ENCODE results near the gene EFEMP2.
"Not testable (repeated sequence)": the region's sequence is repeated elsewhere in the genome, so short reads cannot be mapped to it uniquely, and the experiment has no call there.

Gene EFEMP2

DNA sequence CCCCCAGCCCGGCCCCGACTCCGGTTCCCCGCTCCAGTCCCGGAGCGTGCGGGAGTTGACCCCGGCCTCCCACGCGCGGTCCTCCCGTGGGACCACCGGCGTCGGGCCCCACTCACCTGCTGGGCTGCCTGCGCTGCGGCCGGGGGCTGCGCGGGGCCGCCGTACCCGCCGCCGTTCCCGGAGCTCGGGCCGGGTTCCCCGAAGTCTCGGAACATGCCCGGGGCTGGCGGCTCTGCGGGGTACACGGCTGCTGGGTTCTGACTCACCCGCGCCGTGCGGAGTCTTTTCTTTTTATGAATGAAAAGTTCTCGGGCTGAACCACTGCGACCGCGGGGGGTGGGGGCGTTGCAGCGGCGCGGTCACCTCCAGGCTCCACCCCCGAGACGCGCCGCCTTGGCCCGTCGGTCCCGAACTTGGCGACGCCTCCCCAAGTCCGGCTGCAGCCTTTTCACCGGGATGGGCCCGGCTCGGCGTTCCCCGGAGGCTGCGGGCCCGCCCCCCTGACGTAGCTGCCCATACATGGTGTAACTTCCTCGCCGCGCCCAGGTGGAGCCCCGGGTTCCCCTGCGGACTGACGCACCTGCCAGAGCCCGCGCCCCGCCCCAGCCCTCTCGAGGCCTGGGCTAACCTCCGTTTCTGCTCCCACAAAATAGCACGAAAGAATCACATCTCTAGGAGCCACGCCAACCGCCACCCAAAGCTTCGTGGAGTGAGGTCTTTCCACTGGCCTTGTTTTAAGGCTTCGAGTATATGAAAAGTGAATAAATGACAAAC, 27.7 kb upstream of the EFEMP2 start, which contains the start of gene FOSL1:
Gene FOSL1 (minus strand): TSS at position 264 of the 774 bp plus-strand sequence. CDS start 49 bp downstream, at position 215.
- DNase-seq (ENCODE audit: low spot score), result peak; percentile 95

DNA sequence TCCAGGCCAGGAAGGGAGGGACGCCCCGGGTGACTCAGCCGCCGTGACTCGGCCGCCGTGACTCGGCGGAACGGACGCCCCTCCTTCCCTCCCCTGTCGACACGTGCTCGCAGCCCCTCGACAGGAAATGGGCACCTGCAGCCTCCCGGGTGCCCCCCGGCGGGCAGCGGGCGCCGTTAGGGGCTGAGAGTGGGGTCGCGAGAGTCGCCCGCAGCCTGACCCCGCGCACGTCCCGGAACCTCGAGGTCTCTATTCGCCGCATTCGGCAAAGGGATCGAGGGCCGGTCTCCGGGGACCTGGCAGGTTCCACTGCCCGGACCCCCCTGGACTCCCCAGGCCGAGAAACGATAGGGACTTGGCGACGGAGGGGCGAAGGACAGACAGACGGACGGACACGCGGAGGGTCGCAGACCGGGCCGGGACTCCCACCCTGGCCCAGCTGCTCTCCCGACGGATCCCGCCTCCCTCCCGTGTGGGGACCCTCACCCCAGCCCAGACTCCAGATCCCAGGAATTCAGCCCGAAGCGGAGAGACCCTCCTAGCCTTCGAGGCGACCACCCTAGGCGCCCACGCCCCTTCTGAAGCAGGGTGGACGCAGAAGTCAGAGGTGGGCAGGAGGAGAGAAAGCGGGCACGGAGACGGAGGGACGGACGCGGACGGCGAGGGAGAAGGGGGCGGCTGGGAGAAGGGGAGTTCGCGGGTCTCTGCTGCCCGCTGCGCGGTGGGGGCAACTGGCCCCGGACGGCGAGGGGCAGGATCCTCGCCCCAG, 26.9 kb upstream of the EFEMP2 start:
- peak; percentile 61 for DNase-seq (ENCODE audit: low spot score)

DNA sequence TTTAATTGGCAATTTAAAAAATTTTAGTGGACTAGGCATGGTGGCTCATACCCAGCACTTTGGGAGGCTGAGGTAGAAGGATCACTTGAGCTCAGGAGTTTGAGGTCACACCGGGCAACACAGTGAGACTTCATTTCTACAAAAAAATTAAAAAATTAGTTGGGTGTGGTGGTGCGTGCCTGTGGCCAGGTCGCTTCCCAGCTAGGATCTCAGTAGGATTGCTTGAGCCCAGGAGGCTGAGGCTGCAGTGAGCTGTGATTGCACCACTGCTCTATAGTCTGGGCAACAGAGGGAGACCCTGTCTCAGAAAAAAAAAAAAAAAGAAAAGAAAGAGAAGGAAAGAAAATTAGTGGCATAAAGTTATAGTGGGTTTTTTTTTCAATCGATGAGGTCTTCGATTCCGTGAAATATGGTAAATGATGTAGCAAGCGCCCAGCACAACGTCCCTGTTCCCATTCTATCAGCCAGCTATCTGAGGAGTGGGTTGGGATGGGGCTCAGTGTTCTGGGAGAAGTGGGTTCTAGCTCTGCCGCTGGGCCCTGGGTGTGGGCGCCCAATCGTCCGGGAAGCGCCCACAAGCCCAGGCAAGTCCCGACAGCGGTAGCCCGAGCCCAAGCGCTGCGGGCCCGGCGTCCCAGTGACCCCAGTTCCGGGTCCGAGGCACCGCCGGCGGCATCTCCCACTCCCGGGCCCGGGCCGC, 26.2 kb upstream of the EFEMP2 start:
- no peak for DNase-seq (ENCODE audit: low spot score)

GRCh38 chr11:65897020-65897471, 24.4 kb upstream of the EFEMP2 start:
- DNase-seq (ENCODE audit: low spot score), result no peak

GRCh38 chr11:65896034-65896999, 23.7 kb upstream of the EFEMP2 start:
- no peak for DNase-seq (ENCODE audit: low spot score)

DNA sequence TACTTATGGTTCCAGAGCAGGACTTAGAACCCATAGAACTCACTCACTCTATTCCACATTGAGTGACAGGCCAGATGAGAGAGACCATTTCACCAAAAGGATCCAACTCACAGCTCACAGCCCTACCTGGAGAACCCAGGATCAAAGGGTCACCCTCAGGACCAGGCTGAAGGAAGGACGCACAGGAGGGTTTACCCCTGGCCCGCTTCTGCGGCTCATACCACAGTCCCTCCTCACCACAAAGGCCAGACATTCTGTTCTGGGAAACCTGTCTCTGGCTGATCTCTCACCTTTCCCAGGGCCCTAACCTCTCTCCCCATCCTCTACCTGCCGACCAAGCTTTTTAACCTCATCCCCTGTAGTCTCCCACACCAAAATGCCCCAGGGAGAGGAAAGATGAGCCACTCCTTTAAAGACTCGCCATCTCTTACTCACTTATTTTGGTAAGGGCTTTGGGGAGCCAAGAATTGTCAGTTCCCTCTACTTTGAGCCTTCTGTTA, 22.9 kb upstream of the EFEMP2 start:
- DNase-seq (ENCODE audit: low spot score), result no peak

DNA sequence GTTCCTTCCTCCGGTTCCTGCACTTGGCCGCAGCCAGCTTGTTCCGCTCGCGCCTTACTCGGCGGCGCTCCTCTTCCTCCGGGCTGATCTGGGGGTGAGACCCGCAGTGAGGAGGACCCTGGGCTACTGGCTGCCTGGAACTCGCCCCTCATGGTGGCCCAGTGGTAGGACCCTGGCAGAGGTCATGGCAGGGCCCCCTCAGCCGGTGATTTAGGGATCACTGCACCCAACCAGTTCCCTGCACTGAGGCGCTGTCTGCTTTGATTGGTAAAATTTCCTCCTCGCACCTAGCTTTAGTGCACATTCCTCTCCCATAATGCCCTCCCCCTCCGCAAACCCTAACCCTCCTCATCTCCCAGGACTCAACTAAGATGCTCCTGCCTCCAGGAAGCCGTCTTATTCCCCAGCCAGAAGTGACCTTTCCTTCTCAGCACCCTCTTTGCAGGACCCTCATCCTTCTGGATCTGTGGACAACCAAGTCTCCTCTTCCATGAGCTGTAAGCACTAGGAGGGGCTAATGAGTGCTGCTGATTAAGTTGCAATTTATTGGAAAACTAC, 21.5 kb upstream of the EFEMP2 start:
- no peak for DNase-seq (ENCODE audit: low spot score)

- no peak for DNase-seq (ENCODE audit: low spot score)
Observed at GRCh38 chr11:65892661-65893317, 20.2 kb upstream of the EFEMP2 start.

- not testable (repeated sequence) for DNase-seq (ENCODE audit: low spot score)
Observed at GRCh38 chr11:65892137-65892540, 19.5 kb upstream of the EFEMP2 start.

DNA sequence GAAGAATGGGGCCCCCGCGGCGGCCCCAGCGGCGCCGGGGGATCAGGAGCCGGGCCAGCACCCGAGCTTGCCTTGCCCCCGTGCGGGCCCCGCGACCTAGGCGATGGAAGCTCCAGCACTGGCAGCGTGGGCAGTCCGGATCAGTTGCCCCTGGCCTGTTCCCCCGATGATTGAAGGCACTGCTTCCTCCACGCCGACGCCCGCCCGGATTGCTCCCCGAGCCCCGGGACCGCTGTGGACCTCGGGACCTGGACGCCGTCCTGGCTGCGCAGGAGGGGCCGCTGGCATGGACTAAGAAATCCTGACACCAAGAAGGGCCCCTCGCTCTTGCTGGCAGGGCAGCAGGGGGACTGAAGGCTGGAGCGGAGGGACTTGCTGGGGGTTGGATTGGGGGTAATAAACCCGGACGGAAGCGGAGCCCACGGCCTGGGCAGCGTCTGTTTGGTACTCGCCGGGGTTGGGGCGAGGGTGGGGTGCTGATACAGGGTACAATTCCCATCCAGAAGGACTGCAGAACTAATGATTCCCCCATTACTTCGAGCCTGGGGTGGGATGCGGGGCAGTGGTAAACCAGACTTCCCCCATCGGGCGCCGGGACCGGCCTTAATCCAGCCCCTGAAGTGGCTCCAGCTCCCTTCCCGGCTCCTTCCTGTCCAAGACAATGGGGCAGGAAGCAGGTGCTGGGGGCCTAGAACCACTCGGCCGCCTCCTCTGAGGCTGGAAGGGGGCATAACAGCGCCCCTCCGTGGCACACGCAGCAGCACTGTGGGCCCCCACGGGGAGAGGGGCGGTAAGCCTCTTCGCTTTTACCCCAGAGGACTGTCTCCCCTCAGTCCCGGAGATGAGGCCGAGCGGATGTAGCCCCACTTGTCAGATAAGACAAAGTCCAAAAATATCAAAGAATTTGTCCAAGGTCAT, 18.9 kb upstream of the EFEMP2 start:
- no peak for DNase-seq (ENCODE audit: low spot score)

DNA sequence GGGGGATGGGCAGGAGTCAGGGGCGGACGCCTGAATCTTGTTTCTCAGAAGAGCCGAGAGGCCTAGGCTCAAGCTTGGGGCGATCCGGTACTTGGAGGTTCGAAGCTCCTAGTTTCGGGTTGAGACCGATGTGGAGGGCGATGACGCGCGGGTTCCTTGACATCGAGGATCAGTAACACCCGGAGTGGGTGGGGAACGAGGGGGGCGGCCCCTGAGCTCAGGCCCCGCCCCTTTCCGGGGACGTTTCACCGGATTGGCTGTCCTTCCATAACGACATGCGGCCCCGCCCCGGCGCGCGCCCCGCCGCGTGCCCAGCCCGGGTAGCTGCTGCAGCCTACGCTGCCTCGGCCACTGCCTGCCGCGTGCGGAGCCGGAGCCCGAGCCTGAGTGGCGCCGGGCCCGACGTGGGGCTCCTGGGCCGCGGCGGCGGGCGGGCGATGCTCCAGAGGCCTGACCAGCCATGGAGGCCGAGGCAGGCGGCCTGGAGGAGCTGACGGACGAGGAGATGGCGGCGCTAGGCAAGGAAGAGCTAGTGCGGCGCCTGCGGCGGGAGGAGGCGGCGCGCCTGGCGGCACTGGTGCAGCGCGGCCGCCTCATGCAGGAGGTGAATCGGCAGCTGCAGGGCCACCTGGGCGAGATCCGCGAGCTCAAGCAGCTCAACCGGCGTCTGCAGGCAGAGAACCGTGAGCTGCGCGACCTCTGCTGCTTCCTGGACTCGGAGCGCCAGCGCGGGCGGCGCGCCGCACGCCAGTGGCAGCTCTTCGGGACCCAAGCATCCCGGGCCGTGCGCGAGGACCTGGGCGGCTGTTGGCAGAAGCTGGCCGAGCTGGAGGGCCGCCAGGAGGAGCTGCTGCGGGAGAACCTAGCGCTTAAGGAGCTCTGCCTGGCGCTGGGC, 18.0 kb upstream of the EFEMP2 start, which contains the start of gene CCDC85B:
Gene CCDC85B (plus strand): TSS at position 350 of the 895 bp plus-strand sequence. CDS start 111 bp downstream, at position 461.
- DNase-seq (ENCODE audit: low spot score), result peak; percentile 98

DNA sequence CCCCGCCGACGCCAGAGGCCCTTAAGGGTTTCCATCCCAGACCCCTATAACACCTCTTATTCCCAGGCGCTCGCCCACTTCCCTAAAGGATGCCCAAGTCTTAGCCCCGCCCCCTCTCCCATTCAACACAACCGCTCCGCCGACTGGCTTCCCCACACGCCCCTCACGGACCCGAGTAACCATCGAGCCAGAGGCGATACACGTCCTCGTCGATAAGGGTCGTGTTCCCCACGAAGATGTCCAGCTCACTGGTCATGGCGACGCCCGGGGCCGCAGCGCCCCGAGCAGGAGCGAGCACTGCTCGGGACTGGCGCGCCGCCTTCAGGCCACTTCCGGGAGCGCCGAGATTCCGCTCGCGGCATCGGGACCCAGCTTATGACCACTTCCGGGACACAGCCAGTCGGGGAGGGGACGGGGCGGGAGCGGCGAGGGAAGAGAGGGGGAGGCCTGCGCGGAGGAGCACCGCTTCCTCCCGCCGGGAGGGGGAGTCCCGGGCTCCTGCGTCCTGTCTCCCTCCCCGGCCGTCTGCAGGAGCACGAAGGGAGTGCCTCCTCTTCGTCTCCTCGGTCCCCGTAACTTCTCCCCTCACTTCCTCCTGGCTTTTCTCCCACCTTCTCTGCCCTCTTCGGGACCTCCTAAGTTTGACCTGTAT, 15.7 kb upstream of the EFEMP2 start, which contains the start of gene FIBP:
Gene FIBP (minus strand): TSS at position 309 of the 652 bp plus-strand sequence. CDS start 53 bp downstream, at position 256.
- DNase-seq (ENCODE audit: low spot score), result peak; percentile 95

GRCh38 chr11:65887723-65888162, 15.1 kb upstream of the EFEMP2 start:
- DNase-seq (ENCODE audit: low spot score), result no peak

DNA sequence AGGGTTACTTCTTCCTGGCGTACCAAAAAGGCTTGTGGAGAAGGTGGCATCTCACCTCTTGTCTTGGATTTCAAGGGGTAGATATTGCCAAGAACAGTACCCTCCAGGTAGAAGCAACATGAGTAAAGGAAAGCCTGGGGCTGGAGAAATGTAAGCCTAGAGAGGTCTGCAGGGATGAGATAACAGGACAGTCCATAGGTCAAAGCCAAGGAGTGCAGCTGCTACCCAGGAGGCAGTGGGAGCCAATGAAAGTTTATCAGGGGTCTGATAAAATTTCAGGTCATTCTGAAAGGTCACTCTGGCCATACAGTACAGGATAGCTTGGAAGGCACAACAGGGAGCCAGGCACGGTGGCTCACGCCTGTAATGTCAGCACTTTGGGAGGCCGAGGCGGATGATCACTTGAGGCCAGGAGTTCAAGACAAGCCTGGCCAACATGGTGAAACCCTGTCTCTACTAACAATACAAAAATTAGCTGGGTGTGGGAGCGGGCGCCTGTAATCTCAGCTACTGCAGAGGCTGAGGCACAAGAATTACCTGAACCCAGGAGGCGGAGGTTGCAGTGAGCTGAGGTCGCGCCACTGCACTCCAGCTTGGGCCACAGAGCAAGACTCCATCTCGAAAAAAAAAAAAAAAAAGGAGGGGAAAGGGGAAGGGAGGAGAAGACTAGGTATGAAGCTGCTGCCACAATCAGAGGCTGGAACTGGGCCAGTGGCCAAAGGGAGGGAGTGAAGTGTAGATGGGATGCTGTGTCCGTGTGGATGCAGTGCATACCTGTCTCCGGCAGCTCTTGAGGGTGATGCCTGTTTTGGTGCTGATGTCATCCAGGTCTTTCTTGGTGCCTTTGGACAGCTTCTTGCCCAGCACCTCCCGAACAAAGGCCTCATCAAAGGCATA, 14.5 kb upstream of the EFEMP2 start:
- DNase-seq (ENCODE audit: low spot score), result no peak

GRCh38 chr11:65885808-65886536, 13.4 kb upstream of the EFEMP2 start:
- DNase-seq (ENCODE audit: low spot score), result no peak
